Measurements from ENCODE around the gene CDC37L1.

The CDC37L1 gene

GRCh38 chr9:4756420-4756819 lies 77.1 kb downstream of the CDC37L1 start:
- no peak for DNase-seq

Measured in fibroblast of skin of scalp (primary cell).